ENCODE measurements around the gene SGSM1.

DNA sequence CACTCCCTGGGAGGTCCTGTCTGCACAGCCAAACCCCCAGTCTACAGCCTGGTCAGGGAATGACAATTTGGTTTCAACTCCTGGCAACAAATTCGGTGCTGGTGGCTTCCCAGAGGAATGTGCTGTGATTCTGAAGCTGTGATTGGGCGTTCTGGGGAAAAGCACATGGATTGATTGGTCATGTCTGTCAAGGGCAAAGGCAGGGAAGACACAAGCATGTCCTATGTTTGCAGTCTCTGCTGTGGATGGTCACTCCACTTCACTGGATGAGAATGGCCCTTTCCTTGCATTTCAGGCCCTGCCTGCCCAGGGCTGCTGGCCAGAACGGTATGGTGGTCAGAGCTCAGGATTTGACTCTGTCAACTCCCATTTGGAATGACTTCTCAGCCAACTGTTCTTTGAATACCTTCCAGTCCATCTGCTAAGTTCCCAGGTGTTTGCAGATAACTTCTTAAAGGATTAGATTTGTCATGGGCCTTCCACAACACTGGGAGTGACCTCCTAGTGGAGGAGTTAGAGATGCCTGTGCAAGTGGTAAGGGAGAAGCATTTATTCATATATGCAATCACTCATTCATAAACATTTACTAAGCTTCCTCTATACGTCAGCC is 42.7 kb downstream of the SGSM1 start:
- TF ChIP-seq EZH2phosphoT487 (IDR thresholded peaks at IDR 0.05; ENCODE audit: borderline replicate concordance, low read length) (no peak), EZH2 (IDR thresholded peaks at IDR 0.05; ENCODE audit: low read length, unreplicated experiment) (no peak)
- TF ChIP-seq, protein P1, sequence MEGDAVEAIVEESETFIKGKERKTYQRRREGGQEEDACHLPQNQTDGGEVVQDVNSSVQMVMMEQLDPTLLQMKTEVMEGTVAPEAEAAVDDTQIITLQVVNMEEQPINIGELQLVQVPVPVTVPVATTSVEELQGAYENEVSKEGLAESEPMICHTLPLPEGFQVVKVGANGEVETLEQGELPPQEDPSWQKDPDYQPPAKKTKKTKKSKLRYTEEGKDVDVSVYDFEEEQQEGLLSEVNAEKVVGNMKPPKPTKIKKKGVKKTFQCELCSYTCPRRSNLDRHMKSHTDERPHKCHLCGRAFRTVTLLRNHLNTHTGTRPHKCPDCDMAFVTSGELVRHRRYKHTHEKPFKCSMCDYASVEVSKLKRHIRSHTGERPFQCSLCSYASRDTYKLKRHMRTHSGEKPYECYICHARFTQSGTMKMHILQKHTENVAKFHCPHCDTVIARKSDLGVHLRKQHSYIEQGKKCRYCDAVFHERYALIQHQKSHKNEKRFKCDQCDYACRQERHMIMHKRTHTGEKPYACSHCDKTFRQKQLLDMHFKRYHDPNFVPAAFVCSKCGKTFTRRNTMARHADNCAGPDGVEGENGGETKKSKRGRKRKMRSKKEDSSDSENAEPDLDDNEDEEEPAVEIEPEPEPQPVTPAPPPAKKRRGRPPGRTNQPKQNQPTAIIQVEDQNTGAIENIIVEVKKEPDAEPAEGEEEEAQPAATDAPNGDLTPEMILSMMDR (conservative IDR thresholded peaks at IDR 0.05; ENCODE audit: low read depth, low read length) = no peak
